Activated naive CD4-positive, alpha-beta T cell treated with anti-CD3 and anti-CD28 coated beads, Interleukin-2, amount 50 U/mL, for 72 hours (primary cell): ENCODE data around the gene POLD1. TPM values are rescaled to one million over a fixed set of nuclear protein-coding genes. Genes with fewer than 3 reads are reported as not detected.
A peak's percentile ranks its signal among the peaks of the same experiment; 100 is the strongest.
"Not testable (repeated sequence)": the region's sequence is repeated elsewhere in the genome, so short reads cannot be mapped to it uniquely, and the experiment has no call there.

ENCODE experiments used
- ATAC-seq, 2 donors: fragments of 150-1000 bp; cut with Tn5 transposase; 2 replicates each; pipeline ENCODE4 v1.10.0; 2021; ENCODE audit warnings: mild to moderate bottlenecking in 2 of 2, moderate library complexity in 2 of 2
- DNase-seq, 2 donors: peaks; one replicate each; pipeline ENCODE4 v3.0.0; 2021 to 2022; ENCODE audit warnings: low spot score in 2 of 2
- H3K27ac Mint-ChIP-seq, 2 donors: one replicate each; pipeline ENCODE4 v1.8.0; 2022; ENCODE audit warnings: mild to moderate bottlenecking in 2 of 2, mixed read lengths in 2 of 2
- H3K36me3 Mint-ChIP-seq, 2 donors: one replicate each; pipeline ENCODE4 v1.8.0; 2022; ENCODE audit warnings: mixed read lengths in 2 of 2
- H3K9me3 Mint-ChIP-seq, 2 donors: one replicate each; pipeline ENCODE4 v1.8.0; 2022; ENCODE audit warnings: mixed read lengths in 2 of 2
- total RNA-seq, 2 donors: library from RNA; stranded (reverse); gene quantifications; one replicate each; pipeline ENCODE4 v1.2.3, GENCODE V29; 2022

Gene POLD1
- total RNA-seq, 2 donors from 2014 or later, result 183 to 254 TPM

DNA sequence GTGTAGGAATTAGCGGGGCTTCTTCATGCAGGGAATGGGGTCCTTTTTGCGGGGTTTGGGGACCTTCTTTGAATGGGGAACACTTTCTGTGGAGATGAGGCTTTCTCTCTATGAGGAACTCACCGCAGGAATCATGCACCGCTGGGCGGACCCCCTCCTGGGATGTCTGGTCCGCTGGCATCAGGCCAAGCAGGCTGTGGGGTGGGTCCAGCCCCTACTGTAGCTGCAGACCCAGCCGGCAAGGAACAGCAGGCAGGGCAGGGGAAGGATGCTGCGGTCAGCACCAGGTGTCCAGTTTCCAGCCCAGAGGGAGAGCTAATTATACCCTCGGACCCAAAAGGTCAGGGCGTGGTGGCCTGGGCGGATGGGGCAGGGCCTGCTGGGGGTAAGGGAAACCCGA is 50.4 kb downstream of the POLD1 start:
- no peak for DNase-seq
- Mint-ChIP-seq H3K9me3 (no peaks in the 10 kb centered on the region), H3K27ac (no peak overlapping the region), H3K36me3 (no peaks in the 10 kb centered on the region)
- ATAC-seq, result no peak

DNA sequence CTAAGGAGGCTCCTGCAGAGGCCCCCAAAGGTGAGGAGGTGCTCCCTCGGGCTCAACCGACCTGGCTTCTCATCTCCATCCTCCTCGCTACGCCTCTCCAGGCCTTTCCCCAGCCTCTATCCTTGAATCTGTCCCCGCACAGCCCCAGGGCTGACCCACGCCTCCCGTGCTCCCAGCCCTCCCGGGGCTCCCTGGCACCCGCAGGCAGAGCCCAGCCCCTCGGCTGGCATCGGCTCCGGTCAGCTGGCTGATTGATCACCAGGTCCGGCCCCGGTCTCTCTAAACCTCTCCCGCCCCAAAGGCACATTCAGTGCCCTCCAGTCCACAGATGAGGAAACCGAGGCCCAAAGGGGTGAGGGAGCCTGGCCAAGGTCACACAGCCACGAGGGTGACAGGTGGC is 51.1 kb downstream of the POLD1 start:
- Mint-ChIP-seq H3K27ac (no peak overlapping the region), H3K9me3 (no peaks in the 10 kb centered on the region), H3K36me3 (no peaks in the 10 kb centered on the region)
- DNase-seq, result no peak
- no peak for ATAC-seq

- ATAC-seq, result no peak
Measured at GRCh38 chr19:50435627-50436026, 51.5 kb downstream of the POLD1 start.

DNA sequence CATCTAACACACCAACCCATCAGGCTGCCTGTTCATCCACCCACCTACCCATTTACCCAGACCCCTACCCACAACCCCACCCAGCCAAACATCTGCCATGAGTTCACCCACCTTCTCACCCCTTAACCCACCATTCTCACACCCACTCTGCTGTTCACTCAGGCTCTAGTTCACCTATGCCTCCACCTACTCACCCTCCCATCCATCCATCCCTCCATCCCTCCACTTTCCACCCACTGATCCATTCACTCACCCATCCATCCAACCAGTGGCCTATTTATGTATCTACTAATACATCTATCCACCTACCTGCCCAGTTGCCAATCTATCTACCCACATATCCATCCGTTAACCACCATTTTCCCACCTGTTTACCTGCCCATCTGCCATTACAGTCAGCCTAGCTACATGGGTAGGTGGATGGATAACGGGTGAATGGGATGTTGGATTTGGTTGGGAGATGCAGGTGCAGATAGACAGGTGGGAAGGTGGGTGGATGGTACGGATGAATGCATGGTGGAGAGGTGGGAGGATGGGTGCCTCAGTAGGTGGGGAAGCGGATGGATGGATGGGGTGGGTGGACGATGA is 53.8 kb downstream of the POLD1 start:
- Mint-ChIP-seq H3K36me3 (no peaks in the 10 kb centered on the region), H3K9me3 (no peaks in the 10 kb centered on the region), H3K27ac (no peak overlapping the region)
- ATAC-seq (no peak), DNase-seq (no peak)

More at GRCh38 chr19:50435627-50436026, 51.5 kb downstream of the POLD1 start:
- Mint-ChIP-seq H3K27ac (no peak overlapping the region), H3K9me3 (no peaks in the 10 kb centered on the region), H3K36me3 (no peaks in the 10 kb centered on the region)
- no peak for DNase-seq

- H3K27ac Mint-ChIP-seq, DNase-seq, H3K36me3 Mint-ChIP-seq, ATAC-seq, H3K9me3 Mint-ChIP-seq: not testable (repeated sequence)
Measured at GRCh38 chr19:50439130-50439529, 55.0 kb downstream of the POLD1 start.

DNA sequence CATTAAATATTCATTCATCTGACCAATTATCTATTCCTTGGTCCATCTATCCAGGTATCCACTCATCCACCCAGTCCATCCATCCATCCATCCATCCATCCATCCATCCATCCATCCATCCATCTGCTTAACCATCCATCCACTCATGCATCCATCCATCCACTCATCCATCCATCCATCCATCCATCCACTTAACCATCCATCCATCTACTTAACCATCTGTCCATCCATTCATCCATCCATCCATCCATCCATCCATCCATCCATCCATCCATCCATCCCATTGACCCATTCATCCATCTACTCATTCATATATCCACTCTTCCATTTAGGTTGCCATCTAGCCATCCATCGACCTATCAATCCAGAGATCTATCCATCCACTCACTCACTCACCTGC is 59.9 kb downstream of the POLD1 start:
- no peak overlapping the region for H3K27ac Mint-ChIP-seq
- peaks cover 0 to 4% of the 10 kb centered on the region in 2 donors for H3K9me3 Mint-ChIP-seq
- no peak for ATAC-seq
- no peaks in the 10 kb centered on the region for H3K36me3 Mint-ChIP-seq
- DNase-seq, result no peak

GRCh38 chr19:50447053-50447452 is 62.9 kb downstream of the POLD1 start:
- H3K27ac Mint-ChIP-seq, result no peak overlapping the region
- no peaks in the 10 kb centered on the region for H3K36me3 Mint-ChIP-seq
- no peak for DNase-seq
- H3K9me3 Mint-ChIP-seq, result peaks cover 0 to 4% of the 10 kb centered on the region in 2 donors
- no peak for ATAC-seq

GRCh38 chr19:50447750-50448149 is 63.6 kb downstream of the POLD1 start:
- Mint-ChIP-seq H3K36me3 (no peaks in the 10 kb centered on the region), H3K9me3 (peaks cover 0 to 4% of the 10 kb centered on the region in 2 donors), H3K27ac (no peak overlapping the region)
- no peak for ATAC-seq
- no peak for DNase-seq

DNA sequence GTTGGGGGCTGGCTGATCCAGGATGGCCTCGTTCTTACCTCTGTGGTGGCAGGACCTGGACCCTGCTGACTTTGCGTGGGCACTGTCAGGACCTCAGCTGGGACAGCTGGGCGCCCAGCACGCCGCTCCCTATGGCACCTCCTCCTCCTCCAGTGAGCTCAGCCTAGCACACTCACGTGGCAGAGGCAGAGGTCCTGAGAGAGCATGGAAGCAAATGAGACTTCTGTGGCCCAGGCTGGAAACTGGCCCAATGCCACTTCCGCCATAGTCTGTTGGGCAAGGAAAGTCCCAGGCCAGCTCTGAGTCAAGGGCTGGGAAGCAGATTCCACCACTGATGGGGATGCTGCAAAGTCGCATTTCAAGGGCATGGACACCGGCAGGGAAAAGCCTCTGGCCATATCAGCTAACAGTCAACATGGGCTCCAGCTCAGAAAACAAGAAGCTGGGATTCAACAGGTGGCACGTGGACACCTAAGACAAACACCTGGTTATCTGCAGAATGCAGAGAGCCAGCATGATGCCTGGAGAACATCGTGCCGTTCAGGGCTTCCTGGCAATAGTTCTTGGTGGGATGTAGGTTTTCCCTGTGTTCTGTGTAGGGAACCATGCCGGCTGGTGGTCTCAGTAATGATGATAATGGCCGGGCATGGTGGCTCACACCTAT is 65.2 kb downstream of the POLD1 start:
- DNase-seq (no peak), ATAC-seq (no peak)
- Mint-ChIP-seq H3K27ac (no peak overlapping the region), H3K9me3 (peaks cover 0 to 4% of the 10 kb centered on the region in 2 donors), H3K36me3 (no peaks in the 10 kb centered on the region)

DNA sequence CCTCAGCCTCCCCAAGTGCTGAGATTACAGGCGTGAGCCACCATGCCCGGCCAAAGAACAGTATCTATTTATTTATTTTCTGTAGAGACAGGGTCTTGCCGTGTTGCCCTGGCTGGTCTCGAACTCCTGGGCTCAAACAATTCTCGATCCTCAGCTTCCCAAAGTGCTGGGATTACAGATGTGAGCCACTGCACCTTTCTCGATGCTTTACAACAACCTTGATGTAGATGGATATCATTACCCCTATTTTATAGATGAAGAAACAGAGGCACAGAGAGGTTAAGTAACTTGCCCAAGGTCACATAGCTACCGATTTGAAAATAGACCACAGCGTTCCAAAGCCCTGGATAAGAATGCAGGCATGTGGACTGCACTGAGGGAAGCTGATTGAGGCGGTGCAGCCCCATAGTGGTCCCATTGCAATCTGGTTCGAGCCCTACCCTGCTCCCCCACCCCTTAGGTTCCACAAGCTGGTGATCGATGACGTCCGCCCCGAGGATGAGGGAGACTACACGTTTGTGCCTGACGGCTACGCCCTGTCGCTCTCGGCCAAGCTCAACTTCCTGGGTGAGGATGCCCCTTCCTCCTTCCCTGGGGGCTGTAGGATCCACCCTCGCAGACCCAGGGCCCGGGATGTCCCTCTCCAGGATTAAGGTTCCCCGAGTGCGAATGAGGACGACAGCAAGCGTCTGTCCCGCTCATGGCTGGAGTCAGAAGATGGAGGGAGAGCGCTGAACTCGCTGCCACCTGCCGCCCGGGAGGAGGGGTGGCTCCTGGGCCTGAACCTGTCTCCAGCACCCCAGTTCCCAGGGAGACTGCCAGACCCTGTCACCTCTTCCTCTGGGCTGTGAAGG is 66.4 kb downstream of the POLD1 start:
- peaks cover 0 to 4% of the 10 kb centered on the region in 2 donors for H3K9me3 Mint-ChIP-seq
- no peak for DNase-seq

DNA sequence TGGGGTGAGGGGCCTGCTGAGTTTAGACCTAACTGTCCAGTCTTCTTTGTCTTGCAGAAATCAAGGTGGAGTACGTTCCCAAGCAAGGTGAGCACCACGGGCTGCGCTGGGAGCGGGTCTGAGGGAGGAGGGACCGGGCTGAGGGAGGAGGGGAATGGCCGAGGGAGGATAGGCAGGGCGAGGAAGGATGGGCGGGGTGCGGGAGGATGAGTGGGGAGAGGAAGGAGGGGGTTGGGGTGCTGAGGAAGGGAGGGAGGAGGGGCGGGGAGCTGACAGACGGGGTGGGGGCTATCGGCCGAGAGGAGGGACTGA is 67.0 kb downstream of the POLD1 start:
- H3K9me3 Mint-ChIP-seq, result peaks cover 0 to 4% of the 10 kb centered on the region in 2 donors
- H3K36me3 Mint-ChIP-seq, result no peaks in the 10 kb centered on the region
- ATAC-seq (no peak), DNase-seq (no peak)
- no peak overlapping the region for H3K27ac Mint-ChIP-seq

More for the DNA sequence above, 66.4 kb downstream of the POLD1 start:
- Mint-ChIP-seq H3K36me3 (no peaks in the 10 kb centered on the region), H3K27ac (no peak overlapping the region)
- no peak for ATAC-seq

DNA sequence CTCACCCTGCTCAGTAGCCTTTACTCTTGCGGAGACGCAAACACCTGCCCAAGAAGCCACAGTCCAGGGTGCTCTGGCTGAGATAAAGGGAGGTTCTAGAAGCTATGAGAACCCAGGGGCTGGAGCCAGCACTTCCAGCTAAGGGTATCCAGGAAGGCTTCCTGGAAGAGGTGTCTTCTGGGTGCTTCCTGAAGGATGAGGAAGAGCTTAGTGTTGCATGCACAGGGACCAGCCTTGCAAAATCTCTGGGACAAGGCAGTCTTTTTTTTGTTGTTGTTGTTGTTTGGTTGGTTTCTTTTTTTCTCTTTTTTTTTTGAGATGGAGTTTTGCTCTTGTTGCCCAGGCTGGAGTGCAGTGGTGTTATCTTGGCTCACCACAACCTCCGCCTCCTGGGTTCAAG is 69.1 kb downstream of the POLD1 start:
- H3K36me3 Mint-ChIP-seq, result no peaks in the 10 kb centered on the region
- H3K27ac Mint-ChIP-seq, result no peak overlapping the region
- no peak for DNase-seq
- no peak for ATAC-seq
- H3K9me3 Mint-ChIP-seq, result no peaks in the 10 kb centered on the region

- no peak for ATAC-seq
- Mint-ChIP-seq H3K27ac (no peak overlapping the region), H3K36me3 (no peaks in the 10 kb centered on the region), H3K9me3 (no peaks in the 10 kb centered on the region)
- no peak for DNase-seq
Measured at GRCh38 chr19:50455992-50456391, 71.8 kb downstream of the POLD1 start.

DNA sequence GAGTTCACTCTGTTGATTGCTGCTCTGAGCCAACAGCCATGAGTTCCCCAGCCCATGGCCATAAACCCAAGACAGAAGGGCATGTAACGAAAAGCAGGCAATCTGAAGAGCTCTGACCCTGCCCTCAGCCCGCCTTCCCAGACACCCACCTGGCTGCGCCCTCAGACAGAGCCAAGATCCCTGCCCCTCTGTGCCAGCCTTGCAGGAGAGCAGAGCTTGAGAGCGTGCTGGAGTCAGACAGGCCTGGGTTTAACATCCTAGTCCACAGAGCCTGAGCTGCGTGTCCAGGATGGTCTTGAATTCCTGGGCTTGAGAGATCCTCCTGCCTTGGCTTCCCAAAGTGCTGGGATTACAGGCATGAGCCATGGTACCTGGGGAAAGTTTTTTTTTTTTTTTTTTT is 73.2 kb downstream of the POLD1 start:
- Mint-ChIP-seq H3K36me3 (no peaks in the 10 kb centered on the region), H3K27ac (no peak overlapping the region)
- no peak for DNase-seq

DNA sequence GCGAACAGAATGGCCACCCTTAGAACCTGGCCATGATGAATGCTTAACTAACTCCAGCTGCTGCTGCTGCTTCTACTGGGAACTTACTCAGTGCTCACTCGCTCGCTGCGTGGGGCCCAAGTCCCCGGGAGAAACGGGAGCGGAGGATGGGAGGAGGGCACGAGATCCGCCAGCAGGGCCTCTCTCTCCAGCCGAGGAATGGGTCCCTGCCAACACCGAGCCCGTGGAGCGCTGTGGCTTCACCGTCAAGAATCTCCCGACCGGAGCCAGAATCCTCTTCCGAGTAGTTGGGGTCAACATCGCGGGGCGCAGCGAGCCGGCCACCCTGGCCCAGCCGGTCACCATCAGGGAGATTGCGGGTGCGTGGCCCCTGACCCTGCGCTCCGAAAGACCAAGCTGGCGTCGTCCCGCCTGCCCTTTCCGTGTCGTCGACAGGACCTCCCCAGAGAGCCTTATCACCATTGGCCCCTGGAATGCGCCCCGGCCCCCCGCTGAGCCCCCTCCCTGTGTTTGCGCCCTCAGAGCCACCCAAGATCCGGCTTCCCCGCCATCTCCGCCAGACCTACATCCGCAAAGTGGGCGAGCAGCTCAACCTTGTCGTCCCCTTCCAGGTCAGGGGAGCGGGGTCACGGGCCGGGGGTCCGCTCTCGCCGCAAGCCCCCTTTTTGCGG is 74.4 kb downstream of the POLD1 start:
- H3K9me3 Mint-ChIP-seq, result no peaks in the 10 kb centered on the region
- DNase-seq (no peak), ATAC-seq (no peak)
- no peak overlapping the region for H3K27ac Mint-ChIP-seq
- H3K36me3 Mint-ChIP-seq, result no peaks in the 10 kb centered on the region

More for the DNA sequence above, 73.2 kb downstream of the POLD1 start:
- ATAC-seq, result no peak
- no peaks in the 10 kb centered on the region for H3K9me3 Mint-ChIP-seq

- ATAC-seq, result no peak
- Mint-ChIP-seq H3K9me3 (no peaks in the 10 kb centered on the region), H3K27ac (no peak overlapping the region), H3K36me3 (no peaks in the 10 kb centered on the region)
- DNase-seq, result no peak
Measured at GRCh38 chr19:50459067-50459456, 74.9 kb downstream of the POLD1 start.

- Mint-ChIP-seq H3K36me3 (no peaks in the 10 kb centered on the region), H3K27ac (peak overlapping the region in 1 of 2 donors; percentile 56), H3K9me3 (no peaks in the 10 kb centered on the region)
- ATAC-seq (no peak), DNase-seq (no peak)
Measured at GRCh38 chr19:50459638-50460037, 75.5 kb downstream of the POLD1 start.
